Stimulated activated CD8-positive, alpha-beta memory T cell treated with anti-CD3 and anti-CD28 coated beads, Interleukin-4, amount 100 ng/mL, for 48 hours (primary cell): ENCODE measurements around the gene UPF3B.
"Not testable (repeated sequence)": the region's sequence is repeated elsewhere in the genome, so short reads cannot be mapped to it uniquely, and the experiment has no call there.

Experiments used
- DNase-seq: peaks from one replicate; pipeline ENCODE4 v3.0.0-alpha.2; 2020

Gene UPF3B

GRCh38 chrX:119824221-119824620 lies 28.5 kb downstream of the UPF3B start:
- not testable (repeated sequence) for DNase-seq

- DNase-seq: not testable (repeated sequence)
These were observed 31.1 kb downstream of the UPF3B start for GRCh38 chrX:119821703-119822102.

- DNase-seq: no peak
These were observed 35.6 kb downstream of the UPF3B start for GRCh38 chrX:119817130-119817690.

- DNase-seq: no peak
These were observed 36.5 kb downstream of the UPF3B start for GRCh38 chrX:119816300-119816699.

- no peak for DNase-seq
These were observed 43.5 kb downstream of the UPF3B start for GRCh38 chrX:119809185-119809666.

- not testable (repeated sequence) for DNase-seq
These were observed 44.3 kb downstream of the UPF3B start for GRCh38 chrX:119808461-119808860.

- DNase-seq: no peak
These were observed 50.2 kb downstream of the UPF3B start for GRCh38 chrX:119802546-119802945.

GRCh38 chrX:119801253-119802221 lies 51.2 kb downstream of the UPF3B start:
- no peak for DNase-seq

GRCh38 chrX:119791437-119792231 lies 61.1 kb downstream of the UPF3B start, which contains the start of gene RPL39:
RPL39 (minus strand) TSS chrX:119791630; CDS start chrX:119791576, 54 bp downstream.
- DNase-seq: peak; percentile 82

GRCh38 chrX:119790977-119791436 lies 61.8 kb downstream of the UPF3B start:
- peak; percentile 50 for DNase-seq

- peak; percentile 64 for DNase-seq
These were observed 67.9 kb downstream of the UPF3B start for GRCh38 chrX:119784747-119785446.
